Stimulated activated CD4-positive, alpha-beta T cell treated with anti-CD3 and anti-CD28 coated beads, Interleukin-4, amount 100 ng/mL, for 48 hours (primary cell): ENCODE data around the gene MB21D2.
"Not testable (repeated sequence)": the region's sequence is repeated elsewhere in the genome, so short reads cannot be mapped to it uniquely, and the experiment has no call there.

Experiments used
- DNase-seq, 2 donors: peaks; one replicate each; pipeline ENCODE4 v3.0.0-alpha.2; 2020; ENCODE audit warnings: low read depth in 2 of 2

Gene MB21D2

DNA sequence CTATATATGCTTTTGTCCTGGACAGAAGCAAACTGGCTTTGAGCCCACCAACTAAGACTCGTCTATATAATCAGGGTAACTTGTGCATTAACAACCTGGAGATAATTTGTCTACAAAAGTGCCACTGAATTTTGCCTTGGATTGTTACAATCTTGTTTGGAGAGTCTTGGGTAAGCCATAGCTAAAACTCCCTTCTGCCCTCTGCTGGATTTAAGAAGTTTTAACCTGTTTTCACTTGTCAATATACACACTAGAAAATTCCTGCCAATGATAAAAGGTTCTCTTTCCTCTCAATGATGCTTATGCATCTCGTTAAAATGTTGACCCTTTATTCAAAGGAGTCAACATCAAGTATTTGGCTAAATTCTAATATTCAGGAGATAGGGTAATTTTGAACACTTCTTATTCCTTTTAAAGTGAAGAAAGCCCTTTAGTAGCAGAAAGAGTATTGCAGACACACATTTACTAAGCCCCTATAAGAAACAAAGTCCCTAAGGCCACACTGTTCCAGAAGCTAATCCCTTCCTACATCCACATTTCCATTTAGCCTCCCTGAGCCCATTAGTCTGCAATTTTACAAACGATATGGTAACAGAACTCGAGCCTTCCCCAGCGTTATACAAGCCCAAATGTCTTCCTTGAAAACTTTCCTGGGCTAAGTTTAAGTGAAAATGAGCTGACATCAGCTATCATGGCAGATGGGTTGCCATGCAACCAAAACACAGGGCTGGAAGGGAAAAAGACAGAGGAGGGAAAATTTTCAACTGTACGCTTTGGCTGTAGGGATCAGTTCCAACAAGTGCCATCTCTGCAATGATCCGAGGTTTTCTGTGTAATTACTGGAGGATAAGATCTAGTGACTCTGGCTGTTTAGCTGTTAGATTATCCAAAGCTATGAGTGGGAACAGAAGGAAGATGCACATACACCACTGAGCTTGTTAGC is 114.4 kb downstream of the MB21D2 start:
- no peak for DNase-seq

DNA sequence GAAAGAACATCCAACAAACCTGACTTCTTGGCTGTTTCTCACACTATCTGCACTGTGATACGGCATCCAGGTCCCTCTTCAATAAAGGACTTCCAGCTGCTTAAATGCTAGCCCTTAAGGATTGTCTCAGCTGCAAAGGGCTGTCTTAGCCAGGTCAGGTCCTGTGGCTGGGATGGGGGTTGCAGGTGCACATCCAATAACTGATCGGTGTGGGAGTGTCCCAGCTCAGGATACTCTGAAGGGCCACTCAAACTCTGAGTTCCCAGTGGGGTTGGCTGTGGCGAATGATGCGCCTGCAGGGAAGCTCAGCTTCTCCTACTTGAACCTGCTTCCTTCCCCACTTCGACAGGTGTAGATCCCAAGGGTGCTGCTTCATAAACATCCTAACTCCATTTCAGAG is 115.7 kb downstream of the MB21D2 start:
- no peak for DNase-seq

DNA sequence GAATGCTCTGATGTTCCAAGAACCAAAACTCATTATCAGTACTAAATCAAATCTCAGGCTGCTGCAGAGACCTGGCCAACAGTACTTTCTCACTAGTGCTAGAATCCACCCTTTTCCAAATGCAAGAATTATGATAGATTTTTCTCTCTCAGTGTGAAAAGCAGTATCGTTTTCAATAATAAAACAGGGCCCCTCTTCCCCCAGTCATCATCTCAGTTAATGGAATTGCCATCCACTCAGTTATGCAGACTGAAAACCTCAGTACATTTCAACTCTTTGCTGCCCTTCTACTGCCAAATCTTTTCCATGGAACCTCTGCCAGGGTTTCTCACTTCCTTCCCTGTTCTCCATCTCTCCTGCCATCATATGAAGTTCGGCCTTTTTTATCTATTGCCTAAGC is 117.9 kb downstream of the MB21D2 start:
- no peak for DNase-seq

DNA sequence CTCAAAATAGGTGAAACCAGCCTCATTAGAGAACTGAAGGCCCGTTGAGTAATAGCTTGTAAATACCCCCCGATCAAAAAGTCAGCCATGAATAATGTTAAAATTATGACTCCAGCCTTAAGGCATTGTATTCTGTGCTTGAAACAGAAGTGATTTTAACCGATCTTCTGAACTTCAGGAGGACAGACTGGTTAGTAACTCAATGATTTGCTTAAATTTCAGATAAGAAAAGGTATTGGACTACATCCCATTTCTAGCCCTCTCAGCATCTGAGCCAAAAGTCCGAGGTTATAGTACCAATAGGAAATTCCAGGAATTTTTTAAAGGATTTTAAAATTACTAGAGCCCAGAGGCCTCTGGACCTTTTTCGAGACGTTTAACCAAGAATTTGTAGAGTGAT is 122.6 kb downstream of the MB21D2 start:
- DNase-seq = no peak

DNA sequence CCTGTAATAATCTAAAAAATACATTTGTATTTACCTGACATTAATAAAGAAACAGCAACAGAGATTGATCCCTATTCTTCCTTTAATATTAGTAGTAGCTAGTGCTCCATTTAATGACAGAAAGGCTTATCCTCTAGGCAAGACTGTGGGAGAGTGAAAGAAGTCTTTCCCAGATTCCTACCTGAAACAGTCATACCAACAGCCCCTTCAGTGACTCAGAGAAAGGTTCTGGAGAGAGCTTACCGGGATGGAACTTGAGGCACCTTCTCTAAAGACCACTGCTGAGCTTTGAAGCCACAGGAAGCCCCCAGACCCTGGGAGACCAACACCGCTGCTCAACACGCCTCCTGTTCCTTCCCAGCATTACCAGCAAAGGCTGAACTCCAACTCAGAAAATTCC is 123.4 kb downstream of the MB21D2 start:
- DNase-seq = no peak

DNA sequence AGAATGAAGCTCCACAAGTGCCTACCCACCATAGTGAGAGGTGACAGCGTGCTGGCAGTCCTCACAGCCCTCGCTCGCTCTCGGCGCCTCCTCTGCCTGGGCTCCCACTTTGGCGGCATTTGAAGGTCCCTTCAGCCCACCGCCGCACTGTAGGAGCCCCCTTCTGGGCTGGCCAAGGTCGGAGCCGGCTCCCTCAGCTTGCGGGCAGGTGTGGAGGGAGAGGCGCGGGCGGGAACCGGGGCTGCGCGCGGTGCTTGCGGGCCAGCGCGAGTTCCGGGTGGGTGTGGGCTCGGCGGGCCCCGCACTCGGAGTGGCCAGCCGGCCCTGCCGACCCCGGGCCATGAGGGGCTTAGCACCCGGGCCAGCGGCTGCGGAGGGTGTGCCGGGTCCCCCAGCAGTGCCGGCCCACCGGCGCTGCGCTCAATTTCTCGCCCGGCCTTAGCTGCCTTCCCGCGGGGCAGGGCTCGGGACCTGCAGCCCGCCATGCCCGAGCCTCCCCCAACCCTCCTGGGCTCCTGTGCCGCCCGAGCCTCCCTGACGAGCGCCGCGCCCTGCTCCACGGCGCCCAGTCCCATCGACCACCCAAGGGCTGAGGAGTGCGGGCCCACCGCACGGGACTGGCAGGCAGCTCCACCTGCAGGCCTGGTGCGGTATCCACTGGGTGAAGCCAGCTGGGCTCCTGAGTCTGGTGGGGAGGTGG is 128.7 kb downstream of the MB21D2 start:
- not testable (repeated sequence) for DNase-seq

DNA sequence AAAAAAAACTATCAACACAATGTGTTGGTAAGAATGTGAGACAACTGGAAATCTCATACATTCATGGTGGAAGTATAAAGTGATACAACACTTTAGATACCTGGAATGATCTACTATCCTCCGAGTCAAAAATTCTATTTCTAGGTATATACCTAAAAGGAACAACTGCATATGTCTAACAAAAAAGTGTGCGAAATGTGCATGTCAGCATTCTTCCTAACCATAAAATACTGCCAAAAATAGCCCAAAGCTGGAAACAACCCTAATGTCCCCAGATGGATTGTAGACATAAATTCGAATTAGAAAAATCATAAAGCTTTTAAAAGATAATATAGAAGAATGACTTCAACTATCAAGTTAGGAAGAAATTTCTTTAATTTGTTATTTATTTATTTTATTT is 139.1 kb downstream of the MB21D2 start:
- DNase-seq = no peak

DNA sequence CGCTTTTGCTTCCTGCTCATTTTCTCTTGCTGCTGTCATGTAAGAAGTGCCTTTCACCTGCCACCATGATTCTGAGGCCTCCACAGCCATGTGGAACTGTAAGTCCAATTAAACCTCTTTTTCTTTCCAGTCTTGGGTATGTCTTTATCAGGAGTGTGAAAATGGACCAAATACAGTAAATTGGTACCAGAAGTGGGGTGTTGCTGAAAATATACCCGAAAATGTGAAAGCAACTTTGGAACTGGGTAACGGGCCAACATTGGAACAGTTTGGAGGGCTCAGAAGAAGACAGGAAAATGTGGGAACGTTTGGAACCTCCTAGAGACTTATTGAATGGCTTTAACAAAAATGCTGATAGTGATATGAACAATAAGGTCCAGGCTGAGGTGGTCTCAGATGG is 143.3 kb downstream of the MB21D2 start:
- not testable (repeated sequence) for DNase-seq

DNA sequence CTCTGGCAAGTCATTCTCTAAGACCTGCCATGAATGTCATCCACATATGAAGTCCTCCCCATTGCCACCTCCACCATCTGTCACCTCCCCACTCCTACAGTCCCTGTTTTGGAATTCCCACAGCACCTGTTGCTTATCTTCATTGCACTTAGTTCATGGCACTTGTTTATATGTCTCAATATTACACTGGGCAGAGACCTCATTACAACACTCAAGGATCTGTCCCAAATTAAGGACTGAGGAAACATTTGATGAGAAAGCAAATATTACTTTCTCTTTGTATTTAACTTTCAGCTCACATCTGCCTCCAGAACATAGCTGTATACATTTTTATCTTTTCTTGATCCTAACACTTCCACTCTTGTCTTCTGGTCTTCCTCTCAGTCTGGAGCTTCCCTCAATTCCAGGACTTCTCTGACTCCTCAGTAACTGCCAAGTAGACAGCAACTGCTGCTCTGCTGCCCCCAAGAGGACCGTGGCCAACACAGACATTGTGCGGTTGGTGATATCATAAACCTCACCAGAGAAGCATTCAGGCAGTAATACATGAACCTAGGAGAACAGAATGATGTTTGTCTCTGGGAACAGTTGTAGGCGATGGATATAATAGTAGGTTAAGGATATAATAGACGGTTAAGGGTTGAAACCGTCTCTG is 145.3 kb downstream of the MB21D2 start:
- no peak for DNase-seq

DNA sequence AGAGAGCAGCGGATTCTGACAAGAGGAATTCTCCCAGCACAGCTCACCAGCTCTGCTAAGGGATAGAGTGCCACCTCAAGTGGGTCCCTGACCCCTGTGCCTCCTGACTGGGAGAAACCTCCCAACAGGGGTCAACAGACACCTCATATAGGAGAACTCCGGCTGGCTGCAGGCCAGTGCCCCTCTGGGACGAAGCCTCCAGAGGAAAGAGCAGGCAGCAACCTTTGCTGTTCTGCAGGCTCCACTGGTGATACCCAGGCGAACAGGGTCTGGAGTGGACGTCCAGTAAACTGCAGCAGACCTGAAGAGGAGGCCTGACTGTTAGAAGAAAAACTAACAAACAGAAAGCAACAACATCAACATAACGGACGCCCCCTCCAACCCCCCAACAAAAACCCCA is 159.0 kb downstream of the MB21D2 start:
- DNase-seq = no peak

DNA sequence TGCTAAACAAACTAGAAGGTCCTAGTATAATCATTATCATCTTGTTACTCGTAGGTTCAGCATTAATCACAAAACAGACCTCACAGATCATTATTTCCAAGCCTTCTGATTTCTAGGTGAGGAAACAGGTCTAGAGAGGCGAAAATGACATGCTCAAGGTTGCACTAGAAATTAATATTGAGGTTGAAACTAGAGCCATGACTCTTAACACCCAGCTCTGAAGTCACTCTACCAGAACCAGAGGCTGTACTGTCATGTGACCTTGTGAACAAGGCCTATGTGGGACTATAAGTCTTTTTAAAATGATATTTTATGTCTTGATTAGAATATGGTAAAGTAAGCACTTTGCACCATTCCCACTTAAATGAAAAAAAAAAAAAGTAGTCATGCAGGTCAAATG is 166.5 kb downstream of the MB21D2 start:
- DNase-seq = no peak

DNA sequence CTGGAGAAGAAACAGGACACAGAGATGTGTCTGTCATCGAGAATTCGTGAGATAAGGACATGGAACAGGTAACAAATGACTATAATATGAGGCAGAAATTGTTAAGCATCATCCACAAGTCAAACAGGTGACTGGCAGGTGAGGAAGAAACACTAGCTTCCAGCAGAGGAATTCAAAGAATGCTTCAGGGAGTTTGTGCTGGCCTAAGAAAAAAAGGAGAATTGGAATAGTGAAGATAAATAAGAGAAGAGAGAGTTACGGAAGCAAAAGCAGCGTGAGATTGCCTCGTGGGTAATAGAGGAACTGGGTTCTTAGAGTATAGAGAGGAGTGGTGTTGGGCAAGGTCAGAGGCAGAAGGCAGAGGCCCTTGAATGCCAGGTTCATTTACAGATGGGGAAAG is 167.5 kb downstream of the MB21D2 start:
- DNase-seq = no peak

DNA sequence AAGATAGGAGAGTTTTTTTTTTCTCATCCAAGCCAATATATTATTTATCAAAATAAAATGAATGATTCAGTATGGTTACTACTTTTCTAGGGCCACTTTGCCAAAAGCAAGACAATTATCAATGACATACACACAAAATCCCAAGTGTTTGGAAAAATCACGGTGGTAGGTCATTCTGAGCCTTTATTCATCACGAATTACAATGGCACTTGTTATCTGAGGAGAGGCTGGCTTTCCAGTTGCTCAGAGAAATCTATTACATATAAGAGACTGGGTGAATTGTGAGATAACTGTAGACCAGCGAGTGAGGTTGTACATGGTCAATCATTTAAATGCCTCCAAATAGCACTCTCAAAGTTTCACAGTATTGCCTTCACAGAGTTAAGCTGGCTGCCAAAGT is 169.9 kb downstream of the MB21D2 start:
- no peak for DNase-seq

DNA sequence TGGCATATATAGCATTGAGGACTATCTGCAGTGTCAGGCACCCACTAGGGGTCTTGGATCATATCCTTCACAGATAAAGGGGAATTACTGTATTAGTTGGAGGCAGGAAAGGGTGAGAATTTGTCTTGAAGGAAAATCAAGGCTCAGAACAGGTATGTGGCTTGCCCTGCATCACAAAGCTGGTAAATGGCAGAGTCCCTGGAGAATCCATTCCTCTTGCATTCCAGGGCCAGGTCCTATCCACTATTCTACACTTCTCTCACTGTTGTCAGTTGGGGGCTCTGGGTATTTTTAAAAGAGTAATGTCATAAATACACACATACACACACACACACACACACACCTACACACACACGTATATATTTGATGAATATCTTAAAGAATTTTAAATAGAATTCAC is 170.5 kb downstream of the MB21D2 start:
- no peak for DNase-seq
